ENCODE results near the gene DSG2.

DSG2 gene

GRCh38 chr18:31555971-31556747 is 58.2 kb downstream of the DSG2 start:
- DNase-seq (ENCODE audit: low spot score), result peak; percentile 82

GRCh38 chr18:31557446-31557845 is 59.5 kb downstream of the DSG2 start:
- no peak for DNase-seq (ENCODE audit: low spot score)

GRCh38 chr18:31558567-31558966 is 60.6 kb downstream of the DSG2 start:
- DNase-seq (ENCODE audit: low spot score), result no peak

GRCh38 chr18:31562726-31563125 is 64.7 kb downstream of the DSG2 start:
- DNase-seq (ENCODE audit: low spot score), result no peak

- DNase-seq (ENCODE audit: low spot score), result no peak
Measured at GRCh38 chr18:31563778-31564177, 65.8 kb downstream of the DSG2 start.

- DNase-seq (ENCODE audit: low spot score), result no peak
Measured at GRCh38 chr18:31565345-31565744, 67.4 kb downstream of the DSG2 start.

GRCh38 chr18:31565782-31566512 is 68.0 kb downstream of the DSG2 start:
- no peak for DNase-seq (ENCODE audit: low spot score)

- no peak for DNase-seq (ENCODE audit: low spot score)
Measured at GRCh38 chr18:31566576-31567306, 68.8 kb downstream of the DSG2 start.

- no peak for DNase-seq (ENCODE audit: low spot score)
Measured at GRCh38 chr18:31572368-31572767, 74.4 kb downstream of the DSG2 start.

GRCh38 chr18:31573051-31573450 is 75.1 kb downstream of the DSG2 start:
- DNase-seq (ENCODE audit: low spot score), result no peak

GRCh38 chr18:31574359-31574758 is 76.4 kb downstream of the DSG2 start:
- DNase-seq (ENCODE audit: low spot score), result no peak

GRCh38 chr18:31575515-31576257 is 77.7 kb downstream of the DSG2 start:
- no peak for DNase-seq (ENCODE audit: low spot score)

- no peak for DNase-seq (ENCODE audit: low spot score)
Measured at GRCh38 chr18:31576670-31577069, 78.7 kb downstream of the DSG2 start.

GRCh38 chr18:31577195-31577594 is 79.2 kb downstream of the DSG2 start:
- no peak for DNase-seq (ENCODE audit: low spot score)

- DNase-seq (ENCODE audit: low spot score), result no peak
Measured at GRCh38 chr18:31578126-31578525, 80.1 kb downstream of the DSG2 start.

GRCh38 chr18:31579375-31579774 is 81.4 kb downstream of the DSG2 start:
- no peak for DNase-seq (ENCODE audit: low spot score)

- no peak for DNase-seq (ENCODE audit: low spot score)
Measured at GRCh38 chr18:31581498-31582197, 83.7 kb downstream of the DSG2 start.

- no peak for DNase-seq (ENCODE audit: low spot score)
Measured at GRCh38 chr18:31583185-31583854, 85.3 kb downstream of the DSG2 start.

- no peak for DNase-seq (ENCODE audit: low spot score)
Measured at GRCh38 chr18:31585991-31586390, 88.0 kb downstream of the DSG2 start.

- DNase-seq (ENCODE audit: low spot score), result no peak
Measured at GRCh38 chr18:31586616-31587015, 88.6 kb downstream of the DSG2 start.

- no peak for DNase-seq (ENCODE audit: low spot score)
Measured at GRCh38 chr18:31587529-31587928, 89.6 kb downstream of the DSG2 start.
